ENCODE measurements around the gene SIRPB1. TPM values are rescaled to one million over a fixed set of nuclear protein-coding genes. Genes with fewer than 3 reads are reported as not detected.
"Not testable (repeated sequence)": the region's sequence is repeated elsewhere in the genome, so short reads cannot be mapped to it uniquely, and the experiment has no call there.

Gene SIRPB1
- total RNA-seq, 1 donor from 2014 or later = 11.6 TPM

DNA sequence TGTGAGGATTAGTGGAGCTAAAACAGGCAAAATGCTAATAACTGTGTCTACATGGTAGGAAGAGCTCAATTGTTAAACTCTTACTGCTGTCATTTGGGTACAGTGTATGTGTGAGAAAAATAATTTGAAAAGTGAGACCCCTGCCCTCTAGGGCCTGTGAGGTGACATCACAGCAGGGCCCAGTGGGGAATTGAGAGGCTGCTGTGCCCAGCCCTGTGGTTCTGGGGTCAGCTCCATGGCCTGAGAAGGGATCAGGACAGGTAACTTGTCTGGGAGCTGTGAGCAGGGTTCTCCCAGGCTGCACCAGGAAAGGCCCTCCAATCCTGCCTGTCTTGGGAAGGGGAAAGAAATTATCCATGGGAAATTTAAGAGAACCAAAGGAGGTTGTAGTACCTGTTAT lies 1.3 kb downstream of the SIRPB1 start:
- intact Hi-C loops (cut with DNase I) = no loop called here
- ATAC-seq (no peak), DNase-seq (no peak)
- Histone ChIP-seq H3K27ac (no peak overlapping the region), H3K36me3 (no peaks in the 10 kb centered on the region), H3K4me1 (peaks cover 5% of the 10 kb centered on the region), H3K27me3 (no peaks in the 10 kb centered on the region), H3K9me3 (no peaks in the 10 kb centered on the region), H3K4me3 (peak overlapping the region; percentile 9)
- TF ChIP-seq CTCF (IDR thresholded peaks at IDR 0.05) = no peak

- DNase-seq = no peak
- H3K27ac ChIP-seq = no peak overlapping the region
Measured at GRCh38 chr20:1616858-1617434, 2.9 kb downstream of the SIRPB1 start.

GRCh38 chr20:1610404-1610803 lies 9.4 kb downstream of the SIRPB1 start:
- intact Hi-C loops (cut with DNase I); H3K27ac ChIP-seq; H3K27me3 ChIP-seq; DNase-seq; H3K36me3 ChIP-seq; H3K4me3 ChIP-seq; ATAC-seq; H3K9me3 ChIP-seq; H3K4me1 ChIP-seq: not testable (repeated sequence)

More at GRCh38 chr20:1616858-1617434, 2.9 kb downstream of the SIRPB1 start:
- ATAC-seq = no peak
- TF ChIP-seq CTCF (IDR thresholded peaks at IDR 0.05) = no peak
- Histone ChIP-seq H3K27me3 (no peaks in the 10 kb centered on the region), H3K9me3 (no peaks in the 10 kb centered on the region), H3K36me3 (no peaks in the 10 kb centered on the region), H3K4me1 (peaks cover 5% of the 10 kb centered on the region), H3K4me3 (no peak overlapping the region)
- intact Hi-C loops (cut with DNase I) = no loop called here

DNA sequence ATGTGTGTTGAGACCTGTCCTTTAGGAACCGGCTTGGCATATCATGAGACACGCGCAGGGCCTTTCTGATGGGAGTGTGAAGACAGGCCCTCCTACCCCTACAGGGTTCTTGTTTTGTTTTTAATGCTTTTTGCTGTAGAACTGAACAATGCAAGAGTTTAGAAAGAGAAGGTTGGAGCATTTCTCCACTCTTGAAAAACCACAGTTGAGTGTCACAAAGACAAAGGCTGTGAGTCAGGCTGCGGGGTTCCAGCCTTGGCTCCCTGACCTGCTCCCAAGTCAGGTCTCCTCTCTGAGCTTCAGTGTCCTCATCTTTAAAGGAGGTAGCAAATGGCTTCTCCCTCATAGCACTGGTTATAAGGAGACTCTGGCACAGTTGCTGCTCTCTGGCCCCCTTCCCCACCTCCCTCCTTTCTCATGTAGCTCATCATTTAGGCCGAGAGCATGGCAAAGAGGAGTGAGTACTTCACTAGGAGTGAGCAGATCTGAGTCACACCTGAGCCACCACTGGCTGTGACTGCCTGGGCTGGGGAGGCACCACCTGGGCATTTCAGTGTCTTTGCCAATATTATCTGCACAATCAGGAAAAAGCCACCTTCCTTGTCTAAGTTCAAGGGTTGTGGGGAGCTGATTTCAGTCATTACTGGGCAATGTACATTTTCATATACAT lies 11.0 kb downstream of the SIRPB1 start:
- intact Hi-C loops (cut with DNase I); DNase-seq; H3K27ac ChIP-seq; H3K9me3 ChIP-seq; H3K4me3 ChIP-seq; H3K36me3 ChIP-seq; ATAC-seq; H3K27me3 ChIP-seq; H3K4me1 ChIP-seq: not testable (repeated sequence)

DNA sequence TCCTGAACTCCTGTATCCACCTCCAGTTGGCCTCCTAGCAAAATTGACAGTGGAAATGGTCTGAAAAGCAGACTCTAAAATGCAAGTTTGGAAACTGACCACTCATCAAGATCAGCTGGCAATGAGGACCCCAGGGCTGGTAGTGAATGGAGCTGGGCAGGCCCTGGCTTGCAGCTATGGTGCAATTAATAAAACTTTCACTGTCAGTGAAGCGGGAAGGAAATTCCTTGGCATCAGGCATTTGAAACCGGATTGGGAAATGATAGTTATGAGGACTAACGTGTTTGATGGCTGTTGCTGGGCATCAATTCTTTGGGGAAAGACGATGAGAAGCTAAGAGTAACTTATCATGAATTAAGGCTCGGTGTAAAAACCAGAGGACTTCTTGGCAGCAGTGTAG lies 19.1 kb downstream of the SIRPB1 start:
- intact Hi-C loops (cut with DNase I) = no loop called here
- no peak for DNase-seq
- Histone ChIP-seq H3K4me3 (no peak overlapping the region), H3K27ac (no peak overlapping the region), H3K27me3 (no peaks in the 10 kb centered on the region), H3K36me3 (no peaks in the 10 kb centered on the region), H3K4me1 (no peaks in the 10 kb centered on the region), H3K9me3 (no peaks in the 10 kb centered on the region)
- no peak for TF ChIP-seq CTCF (IDR thresholded peaks at IDR 0.05)
- ATAC-seq = no peak

GRCh38 chr20:1595333-1595732 lies 24.5 kb downstream of the SIRPB1 start:
- DNase-seq (no peak), ATAC-seq (no peak)
- H3K9me3 ChIP-seq = no peaks in the 10 kb centered on the region
- H3K27me3 ChIP-seq = no peaks in the 10 kb centered on the region
- intact Hi-C loops (cut with DNase I) = no loop called here
- H3K36me3 ChIP-seq = no peaks in the 10 kb centered on the region
- H3K4me3 ChIP-seq = no peak overlapping the region
- H3K4me1 ChIP-seq = no peaks in the 10 kb centered on the region
- no peak for TF ChIP-seq CTCF (IDR thresholded peaks at IDR 0.05)
- H3K27ac ChIP-seq = no peak overlapping the region

All from upper lobe of right lung (tissue), 1 donor.